Liver (tissue), 3 donors: ENCODE data around the gene RBM28.
A peak's percentile ranks its signal among the peaks of the same experiment; 100 is the strongest.

Experiments used
- ATF3 ChIP-seq: IDR thresholded peaks from 2 replicates; pipeline ENCODE4 v1.6.1; 2016; ENCODE audit warnings: antibody characterized with exemption
- CTCF ChIP-seq: fragments of 150-350 bp; IDR thresholded peaks from 2 replicates; pipeline ENCODE4 v1.5.1; 2017; ENCODE audit warnings: improper control_type of control experiment, low read depth, low read length; ENCODE audit not compliant: missing input control
- EGR1 ChIP-seq, 2 donors: IDR thresholded peaks; 2 replicates each; pipeline ENCODE4 v1.6.1; 2016 to 2018; ENCODE audit warnings: antibody characterized with exemption in 2 of 2, low read depth in 2 of 2
- FOXA1 ChIP-seq: IDR thresholded peaks from 2 replicates; pipeline ENCODE4 v1.6.1; 2016; ENCODE audit warnings: antibody characterized with exemption
- FOXA2 ChIP-seq: IDR thresholded peaks from 2 replicates; pipeline ENCODE4 v1.6.1; 2016; ENCODE audit warnings: antibody characterized with exemption
- GABPA ChIP-seq, 2 donors: IDR thresholded peaks in 1 of 2; conservative IDR thresholded peaks in 1 of 2; 2 replicates each; pipeline ENCODE4 v1.6.1; 2016; ENCODE audit warnings: antibody characterized with exemption in 2 of 2, mild to moderate bottlenecking in 1 of 2, moderate library complexity in 1 of 2
- JUND ChIP-seq, 2 donors: IDR thresholded peaks; 2 replicates each; pipeline ENCODE4 v1.6.1; 2016; ENCODE audit warnings: antibody characterized with exemption in 2 of 2
- MAX ChIP-seq: IDR thresholded peaks from 2 replicates; pipeline ENCODE4 v1.6.1; 2016; ENCODE audit warnings: antibody characterized with exemption
- RAD21 ChIP-seq, 2 donors: IDR thresholded peaks; 2 replicates each; pipeline ENCODE4 v1.6.1; 2016; ENCODE audit warnings: antibody characterized with exemption in 2 of 2, mild to moderate bottlenecking in 2 of 2
- RXRA ChIP-seq, 2 donors: IDR thresholded peaks; 2 replicates each; pipeline ENCODE4 v1.6.1; 2017 to 2018; ENCODE audit warnings: antibody characterized with exemption in 2 of 2, mild to moderate bottlenecking in 1 of 2
- SP1 ChIP-seq: IDR thresholded peaks from 2 replicates; pipeline ENCODE4 v1.6.1; 2018; ENCODE audit warnings: antibody characterized with exemption, mild to moderate bottlenecking
- YY1 ChIP-seq: IDR thresholded peaks from 2 replicates; pipeline ENCODE4 v1.6.1; 2016; ENCODE audit warnings: antibody characterized with exemption, mild to moderate bottlenecking
- ZBTB33 ChIP-seq: IDR thresholded peaks from 2 replicates; pipeline ENCODE4 v1.6.1; 2016; ENCODE audit warnings: antibody characterized with exemption
- donor health status: healthy.
- donor health status: healthy.

DNA sequence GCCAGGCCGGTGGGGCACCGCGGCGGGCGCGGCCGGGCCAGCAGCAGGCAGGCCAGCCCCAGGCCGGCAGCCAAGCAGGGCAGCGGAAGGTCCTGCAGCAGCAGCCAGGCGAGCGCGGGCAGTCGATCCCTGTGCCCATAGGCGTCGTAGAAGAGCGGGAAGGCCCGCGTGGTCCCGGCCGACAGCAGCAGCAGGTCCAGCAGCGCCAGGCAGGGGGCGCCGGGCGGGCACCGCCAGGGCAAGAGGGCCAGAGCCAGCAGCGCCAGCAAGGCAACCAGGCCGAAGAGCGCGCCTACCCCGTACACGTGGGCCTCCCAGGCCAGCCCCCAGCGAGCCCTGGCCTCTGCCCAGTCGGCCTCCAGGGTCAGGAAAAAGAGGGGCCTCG is 8.4 kb upstream of the RBM28 start:
- TF ChIP-seq CTCF (peak; percentile 50), RAD21 (IDR thresholded peaks at IDR 0.05) (peak in 1 of 2 donors; percentile 57), FOXA1 (no peak), GABPA (IDR thresholded peaks at IDR 0.05 in 1 of 2, conservative IDR thresholded peaks at IDR 0.05 in 1 of 2) (no peak), ATF3 (no peak), JUND (IDR thresholded peaks at IDR 0.05) (no peak), RXRA (IDR thresholded peaks at IDR 0.05) (no peak), EGR1 (IDR thresholded peaks at IDR 0.05; ENCODE audit: low read depth in 2 of 2) (no peak), SP1 (no peak), FOXA2 (no peak), ZBTB33 (no peak), YY1 (no peak), MAX (no peak)
